AG09319 (cell line): ENCODE data around the gene GRK5.
"Not testable (repeated sequence)": the region's sequence is repeated elsewhere in the genome, so short reads cannot be mapped to it uniquely, and the experiment has no call there.

ENCODE experiments used
- DNase-seq: peaks from one replicate; pipeline ENCODE4 v3.0.0-alpha.2; 2010; ENCODE audit warnings: low read depth; ENCODE audit errors: extremely low read depth
- CTCF ChIP-seq: IDR thresholded peaks from 2 replicates; pipeline ENCODE4 v1.5.1; 2011; ENCODE audit warnings: low read depth, mild to moderate bottlenecking, inconsistent platforms, low read length, moderate library complexity

Gene GRK5

GRCh38 chr10:119270762-119271366 is 63.5 kb downstream of the GRK5 start:
- DNase-seq = no peak
- no peak for TF ChIP-seq CTCF

GRCh38 chr10:119272338-119272734 is 65.0 kb downstream of the GRK5 start:
- not testable (repeated sequence) for DNase-seq

GRCh38 chr10:119272736-119273135 is 65.4 kb downstream of the GRK5 start:
- no peak for TF ChIP-seq CTCF

GRCh38 chr10:119273413-119273812 is 66.0 kb downstream of the GRK5 start:
- TF ChIP-seq CTCF = no peak
- no peak for DNase-seq

More at GRCh38 chr10:119272736-119273135, 65.4 kb downstream of the GRK5 start:
- no peak for DNase-seq

- no peak for DNase-seq
- no peak for TF ChIP-seq CTCF
Measured at GRCh38 chr10:119274519-119275045, 67.2 kb downstream of the GRK5 start.

- DNase-seq = no peak
- TF ChIP-seq CTCF = no peak
Measured at GRCh38 chr10:119275085-119275484, 67.7 kb downstream of the GRK5 start.

GRCh38 chr10:119276194-119276593 is 68.8 kb downstream of the GRK5 start:
- not testable (repeated sequence) for DNase-seq

- no peak for TF ChIP-seq CTCF
- DNase-seq = no peak
Measured at GRCh38 chr10:119278126-119278709, 70.8 kb downstream of the GRK5 start.
